Measurements from ENCODE around the gene UPB1. TPM values are rescaled to one million over a fixed set of nuclear protein-coding genes. Genes with fewer than 3 reads are reported as not detected.

The UPB1 gene
- total RNA-seq, 1 experiment from 2014 or later = not detected

GRCh38 chr22:24514241-24515026 is 19.3 kb downstream of the UPB1 start:
- intact Hi-C loops (cut with micrococcal nuclease) = no loop called here
- CTCF ChIA-PET = interaction anchor here (1.0 kb wide), 1 partner anchor 11 kb away, joined by 5 read pairs; no protein-coding TSS in a partner anchor

DNA sequence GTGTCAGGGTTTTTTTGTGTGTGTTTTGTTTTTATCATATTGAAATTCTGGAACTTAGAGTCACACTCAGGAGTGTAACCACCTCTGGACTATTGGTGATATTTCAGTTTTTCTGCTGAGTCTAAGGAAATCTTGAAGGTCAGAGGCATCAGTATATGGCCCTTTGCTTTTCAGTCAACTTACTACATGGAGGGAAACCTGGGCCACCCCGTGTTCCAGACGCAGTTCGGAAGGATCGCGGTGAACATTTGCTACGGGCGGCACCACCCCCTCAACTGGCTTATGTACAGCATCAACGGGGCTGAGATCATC is 19.9 kb downstream of the UPB1 start:
- BruUV-seq (replicated peaks) = no TSS peak
- Mint-ChIP-seq H3K4me1 (ENCODE audit: insufficient read depth, unreplicated experiment) (peaks cover 5% of the 10 kb centered on the region), H3K4me3 (ENCODE audit: unreplicated experiment) (no peak overlapping the region), H3K9me3 (ENCODE audit: unreplicated experiment) (no peaks in the 10 kb centered on the region), H3K36me3 (ENCODE audit: insufficient read depth, unreplicated experiment) (no peaks in the 10 kb centered on the region), H3K27ac (ENCODE audit: low read depth, unreplicated experiment) (no peak overlapping the region), H3K27me3 (ENCODE audit: insufficient read depth, unreplicated experiment) (peaks cover 38% of the 10 kb centered on the region)
- TF ChIP-seq, protein P1, sequence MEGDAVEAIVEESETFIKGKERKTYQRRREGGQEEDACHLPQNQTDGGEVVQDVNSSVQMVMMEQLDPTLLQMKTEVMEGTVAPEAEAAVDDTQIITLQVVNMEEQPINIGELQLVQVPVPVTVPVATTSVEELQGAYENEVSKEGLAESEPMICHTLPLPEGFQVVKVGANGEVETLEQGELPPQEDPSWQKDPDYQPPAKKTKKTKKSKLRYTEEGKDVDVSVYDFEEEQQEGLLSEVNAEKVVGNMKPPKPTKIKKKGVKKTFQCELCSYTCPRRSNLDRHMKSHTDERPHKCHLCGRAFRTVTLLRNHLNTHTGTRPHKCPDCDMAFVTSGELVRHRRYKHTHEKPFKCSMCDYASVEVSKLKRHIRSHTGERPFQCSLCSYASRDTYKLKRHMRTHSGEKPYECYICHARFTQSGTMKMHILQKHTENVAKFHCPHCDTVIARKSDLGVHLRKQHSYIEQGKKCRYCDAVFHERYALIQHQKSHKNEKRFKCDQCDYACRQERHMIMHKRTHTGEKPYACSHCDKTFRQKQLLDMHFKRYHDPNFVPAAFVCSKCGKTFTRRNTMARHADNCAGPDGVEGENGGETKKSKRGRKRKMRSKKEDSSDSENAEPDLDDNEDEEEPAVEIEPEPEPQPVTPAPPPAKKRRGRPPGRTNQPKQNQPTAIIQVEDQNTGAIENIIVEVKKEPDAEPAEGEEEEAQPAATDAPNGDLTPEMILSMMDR (IDR thresholded peaks at IDR 0.05; ENCODE audit: unreplicated experiment) = no peak
- ChIA-PET CTCF (no interaction called here), POLR2A (interaction anchor here (0.6 kb wide), 1 partner anchor 656 kb away, joined by 3 read pairs; no protein-coding TSS in a partner anchor)
- no peak for DNase-seq (ENCODE audit: unreplicated experiment)
- intact Hi-C loops (cut with micrococcal nuclease) = no loop called here

More at GRCh38 chr22:24514241-24515026, 19.3 kb downstream of the UPB1 start:
- TF ChIP-seq, protein P1 (IDR thresholded peaks at IDR 0.05; ENCODE audit: unreplicated experiment) = no peak
- no peaks in the 10 kb centered on the region for H3K9me3 Mint-ChIP-seq (ENCODE audit: unreplicated experiment)
- DNase-seq (ENCODE audit: unreplicated experiment) = no peak
- no peaks in the 10 kb centered on the region for H3K36me3 Mint-ChIP-seq (ENCODE audit: insufficient read depth, unreplicated experiment)
- H3K27me3 Mint-ChIP-seq (ENCODE audit: insufficient read depth, unreplicated experiment) = peaks cover 38% of the 10 kb centered on the region
- no peak overlapping the region for H3K27ac Mint-ChIP-seq (ENCODE audit: low read depth, unreplicated experiment)
- POLR2A ChIA-PET = interaction anchor here (0.6 kb wide), 1 partner anchor 655 kb away, joined by 3 read pairs; no protein-coding TSS in a partner anchor
- BruUV-seq (replicated peaks) = no TSS peak
- H3K4me3 Mint-ChIP-seq (ENCODE audit: unreplicated experiment) = no peak overlapping the region
- peaks cover 5% of the 10 kb centered on the region for H3K4me1 Mint-ChIP-seq (ENCODE audit: insufficient read depth, unreplicated experiment)

- ChIA-PET POLR2A (no interaction called here), CTCF (interaction anchor here (1.1 kb wide), 1 partner anchor 9 kb away, joined by 4 read pairs; no protein-coding TSS in a partner anchor)
- peaks cover 38% of the 10 kb centered on the region for H3K27me3 Mint-ChIP-seq (ENCODE audit: insufficient read depth, unreplicated experiment)
- no peaks in the 10 kb centered on the region for H3K36me3 Mint-ChIP-seq (ENCODE audit: insufficient read depth, unreplicated experiment)
- H3K27ac Mint-ChIP-seq (ENCODE audit: low read depth, unreplicated experiment) = no peak overlapping the region
- DNase-seq (ENCODE audit: unreplicated experiment) = peak; percentile 56
- no peaks in the 10 kb centered on the region for H3K9me3 Mint-ChIP-seq (ENCODE audit: unreplicated experiment)
- peaks cover 2% of the 10 kb centered on the region for H3K4me1 Mint-ChIP-seq (ENCODE audit: insufficient read depth, unreplicated experiment)
- TF ChIP-seq, protein P1 (IDR thresholded peaks at IDR 0.05; ENCODE audit: unreplicated experiment) = no peak
- intact Hi-C loops (cut with micrococcal nuclease) = no loop called here
- no TSS peak for BruUV-seq (replicated peaks)
- H3K4me3 Mint-ChIP-seq (ENCODE audit: unreplicated experiment) = no peak overlapping the region
Observed at GRCh38 chr22:24516301-24516737, 21.2 kb downstream of the UPB1 start.

GRCh38 chr22:24517446-24517845 is 22.3 kb downstream of the UPB1 start:
- H3K9me3 Mint-ChIP-seq (ENCODE audit: unreplicated experiment) = no peaks in the 10 kb centered on the region
- ChIA-PET CTCF (interaction anchor here (0.7 to 1.4 kb wide), 4 partner anchors 11 to 194 kb away, joined by 3 to 5 read pairs (median 4); no protein-coding TSS in a partner anchor), POLR2A (no interaction called here)
- no peak overlapping the region for H3K4me3 Mint-ChIP-seq (ENCODE audit: unreplicated experiment)
- H3K36me3 Mint-ChIP-seq (ENCODE audit: insufficient read depth, unreplicated experiment) = no peaks in the 10 kb centered on the region
- no peak overlapping the region for H3K27ac Mint-ChIP-seq (ENCODE audit: low read depth, unreplicated experiment)
- peaks cover 38% of the 10 kb centered on the region for H3K27me3 Mint-ChIP-seq (ENCODE audit: insufficient read depth, unreplicated experiment)
- intact Hi-C loops (cut with micrococcal nuclease) = no loop called here
- DNase-seq (ENCODE audit: unreplicated experiment) = no peak
- peaks cover 7% of the 10 kb centered on the region for H3K4me1 Mint-ChIP-seq (ENCODE audit: insufficient read depth, unreplicated experiment)
- TF ChIP-seq, protein P1 (IDR thresholded peaks at IDR 0.05; ENCODE audit: unreplicated experiment) = no peak
- BruUV-seq (replicated peaks) = no TSS peak
